Measurements from ENCODE around the gene SULT1A2. TPM values are rescaled to one million over a fixed set of nuclear protein-coding genes. Genes with fewer than 3 reads are reported as not detected.

The SULT1A2 gene
- total and polyA plus RNA-seq, 9 donors, result 0.13 to 1.6 (median 0.78) TPM

- intact Hi-C loops (cut with DNase I), result no loop called here
- TF ChIP-seq CTCF (IDR thresholded peaks at IDR 0.05), result no peak
- Histone ChIP-seq H3K4me1 (ENCODE audit: insufficient read depth) (no peaks in the 10 kb centered on the region), H3K27me3 (no peaks in the 10 kb centered on the region), H3K36me3 (no peaks in the 10 kb centered on the region), H3K4me3 (no peak overlapping the region), H3K27ac (no peak overlapping the region), H3K9me3 (no peaks in the 10 kb centered on the region)
- no peak for DNase-seq
- 71 to 78% (median 76%) methylated on average over 3 of the region's 3 CpGs for WGBS, 3 donors
Measured at GRCh38 chr16:28558456-28558855, 38.4 kb downstream of the SULT1A2 start.

GRCh38 chr16:28556914-28557320 lies 39.9 kb downstream of the SULT1A2 start:
- intact Hi-C loops (cut with DNase I), result no loop called here
- Histone ChIP-seq H3K4me3 (no peak overlapping the region), H3K9me3 (no peaks in the 10 kb centered on the region), H3K36me3 (no peaks in the 10 kb centered on the region), H3K27ac (no peak overlapping the region), H3K27me3 (no peaks in the 10 kb centered on the region), H3K4me1 (ENCODE audit: insufficient read depth) (no peaks in the 10 kb centered on the region)
- no peak for DNase-seq
- 82 to 91% (median 84%) methylated on average over 2 of the region's 2 CpGs for WGBS, 3 donors
- no peak for TF ChIP-seq CTCF (IDR thresholded peaks at IDR 0.05)
- TF ChIP-seq EP300 (IDR thresholded peaks at IDR 0.05), result no peak
- TF ChIP-seq POLR2A (IDR thresholded peaks at IDR 0.05), result no peak

DNA sequence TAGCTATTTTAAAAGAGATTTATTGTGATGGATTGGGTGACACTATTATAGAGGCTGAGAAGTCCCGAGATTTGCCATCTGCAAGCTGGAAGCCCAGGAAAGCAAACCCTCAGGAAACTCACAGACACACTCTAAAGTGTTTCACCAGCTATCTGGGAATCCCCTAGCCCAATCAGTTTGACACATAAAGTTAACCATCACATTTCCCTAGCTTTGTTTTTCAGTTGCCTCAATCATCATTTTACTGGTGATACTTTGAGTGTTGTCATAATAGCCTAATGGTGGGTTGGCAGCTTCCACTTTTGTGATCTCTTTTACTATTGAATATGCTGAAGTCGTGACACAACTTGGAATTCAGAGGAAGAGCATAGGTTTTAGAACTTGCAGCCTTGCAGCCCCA lies 41.3 kb downstream of the SULT1A2 start:
- 90 to 98% (median 91%) methylated on average over 2 of the region's 2 CpGs for WGBS, 3 donors
- no peaks in the 10 kb centered on the region for H3K36me3 ChIP-seq
- H3K4me1 ChIP-seq (ENCODE audit: insufficient read depth), result no peaks in the 10 kb centered on the region
- no peaks in the 10 kb centered on the region for H3K9me3 ChIP-seq
- TF ChIP-seq CTCF (IDR thresholded peaks at IDR 0.05) (no peak), EP300 (IDR thresholded peaks at IDR 0.05) (no peak), POLR2A (IDR thresholded peaks at IDR 0.05) (no peak)
- no peak for DNase-seq
- intact Hi-C loops (cut with DNase I), result no loop called here
- no peaks in the 10 kb centered on the region for H3K27me3 ChIP-seq
- no peak overlapping the region for H3K27ac ChIP-seq
- H3K4me3 ChIP-seq, result no peak overlapping the region

GRCh38 chr16:28554634-28555423 lies 42.0 kb downstream of the SULT1A2 start:
- Histone ChIP-seq H3K27me3 (no peaks in the 10 kb centered on the region), H3K4me1 (ENCODE audit: insufficient read depth) (no peaks in the 10 kb centered on the region), H3K36me3 (no peaks in the 10 kb centered on the region), H3K9me3 (no peaks in the 10 kb centered on the region), H3K4me3 (peak overlapping the region; percentile 62), H3K27ac (peak overlapping the region in 1 of 2 donors; percentile 95)
- WGBS, 3 donors, result 75 to 80% (median 78%) methylated on average over 15 of the region's 15 CpGs
- DNase-seq, result peak in 1 of 5 donors; percentile 40
- TF ChIP-seq CTCF (IDR thresholded peaks at IDR 0.05), result no peak
- no peak for TF ChIP-seq POLR2A (IDR thresholded peaks at IDR 0.05)
- TF ChIP-seq EP300 (IDR thresholded peaks at IDR 0.05), result no peak
- intact Hi-C loops (cut with DNase I), result no loop called here
